AG09309 (cell line): ENCODE results near the gene ITGB1BP2.
"Not testable (repeated sequence)": the region's sequence is repeated elsewhere in the genome, so short reads cannot be mapped to it uniquely, and the experiment has no call there.

Experiments used
- DNase-seq: peaks from one replicate; pipeline ENCODE4 v3.0.0-alpha.2; 2010; ENCODE audit warnings: low read depth
- H3K4me3 ChIP-seq: 2 replicates; pipeline ENCODE4 v1.5.1; 2011; ENCODE audit warnings: mild to moderate bottlenecking, low read depth, low read length, moderate library complexity; ENCODE audit not compliant: control insufficient read depth
- TF ChIP-seq, protein P1 (sequence below): IDR thresholded peaks from 2 replicates; pipeline ENCODE4 v1.5.1; 2011; ENCODE audit warnings: mild to moderate bottlenecking, low read depth, low read length, inconsistent platforms; ENCODE audit not compliant: insufficient read depth, control insufficient read depth; ENCODE audit errors: missing control alignments

The ITGB1BP2 gene

DNA sequence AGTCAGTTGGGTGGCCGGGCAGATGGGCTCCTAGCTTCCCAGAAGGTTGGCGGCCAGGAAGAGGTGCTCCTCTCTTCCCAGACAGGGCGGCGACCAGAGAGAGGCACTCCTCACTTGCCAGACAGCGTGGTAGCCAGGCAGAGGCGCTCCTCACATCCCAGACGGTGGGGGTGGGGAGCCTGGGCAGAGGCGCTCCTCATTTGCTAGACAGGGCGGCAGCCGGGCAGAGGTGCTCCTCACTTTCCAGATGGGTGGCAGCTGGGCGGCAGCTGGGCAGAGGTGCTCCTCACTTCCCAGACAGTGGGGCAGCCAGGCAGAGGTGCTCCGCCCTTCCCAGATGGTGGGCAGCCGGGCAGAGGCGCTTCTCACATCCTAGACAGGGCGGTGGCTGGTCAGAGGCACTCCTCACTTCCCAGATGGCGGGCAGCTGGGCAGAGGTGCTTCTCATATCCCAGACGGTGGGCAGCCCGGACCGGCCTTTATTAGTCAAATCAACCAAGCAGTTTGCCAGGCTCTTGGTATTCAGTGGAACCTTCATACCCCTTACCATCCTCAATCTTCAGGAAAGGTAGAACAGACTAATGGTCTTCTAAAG is 31.7 kb upstream of the ITGB1BP2 start:
- no peak for DNase-seq
- H3K4me3 ChIP-seq = no peak overlapping the region
- TF ChIP-seq, protein P1, sequence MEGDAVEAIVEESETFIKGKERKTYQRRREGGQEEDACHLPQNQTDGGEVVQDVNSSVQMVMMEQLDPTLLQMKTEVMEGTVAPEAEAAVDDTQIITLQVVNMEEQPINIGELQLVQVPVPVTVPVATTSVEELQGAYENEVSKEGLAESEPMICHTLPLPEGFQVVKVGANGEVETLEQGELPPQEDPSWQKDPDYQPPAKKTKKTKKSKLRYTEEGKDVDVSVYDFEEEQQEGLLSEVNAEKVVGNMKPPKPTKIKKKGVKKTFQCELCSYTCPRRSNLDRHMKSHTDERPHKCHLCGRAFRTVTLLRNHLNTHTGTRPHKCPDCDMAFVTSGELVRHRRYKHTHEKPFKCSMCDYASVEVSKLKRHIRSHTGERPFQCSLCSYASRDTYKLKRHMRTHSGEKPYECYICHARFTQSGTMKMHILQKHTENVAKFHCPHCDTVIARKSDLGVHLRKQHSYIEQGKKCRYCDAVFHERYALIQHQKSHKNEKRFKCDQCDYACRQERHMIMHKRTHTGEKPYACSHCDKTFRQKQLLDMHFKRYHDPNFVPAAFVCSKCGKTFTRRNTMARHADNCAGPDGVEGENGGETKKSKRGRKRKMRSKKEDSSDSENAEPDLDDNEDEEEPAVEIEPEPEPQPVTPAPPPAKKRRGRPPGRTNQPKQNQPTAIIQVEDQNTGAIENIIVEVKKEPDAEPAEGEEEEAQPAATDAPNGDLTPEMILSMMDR = no peak

DNA sequence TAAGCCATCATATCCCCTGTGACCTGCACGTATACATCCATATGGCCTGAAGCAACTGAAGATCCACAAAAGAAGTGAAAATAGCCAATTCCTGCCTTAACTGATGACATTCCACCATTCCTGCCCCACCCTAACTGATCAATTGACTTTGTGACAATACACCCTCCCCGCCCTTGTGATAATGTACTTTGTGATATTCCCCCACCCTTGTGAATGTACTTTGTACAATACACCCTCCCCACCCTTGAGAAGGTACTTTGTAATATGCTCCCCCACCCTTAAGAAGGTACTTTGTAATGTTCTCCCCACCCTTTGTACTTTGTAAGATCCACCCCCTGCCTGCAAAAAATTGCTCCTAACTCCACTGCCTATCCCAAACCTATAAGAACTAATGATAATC is 29.2 kb upstream of the ITGB1BP2 start:
- not testable (repeated sequence) for H3K4me3 ChIP-seq, DNase-seq

DNA sequence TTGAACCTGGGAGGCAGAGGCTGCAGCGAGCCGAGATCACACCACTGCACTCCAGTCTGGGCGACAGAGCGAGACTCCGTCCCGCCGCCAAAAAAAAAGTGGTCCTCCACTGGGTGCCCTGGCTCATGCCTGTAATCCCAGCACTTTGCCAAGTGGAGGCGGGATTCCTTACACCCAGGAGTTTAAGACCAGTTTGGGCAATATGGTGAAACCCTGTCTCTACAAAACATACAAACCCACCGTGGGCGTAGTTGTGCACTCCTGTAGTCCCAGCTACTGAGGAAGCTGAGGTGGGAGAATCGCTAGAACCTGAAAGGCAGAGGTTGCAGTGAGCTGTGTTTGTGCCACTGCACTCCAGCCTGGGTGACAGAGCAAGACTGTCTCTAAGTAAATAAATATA is 20.2 kb upstream of the ITGB1BP2 start:
- not testable (repeated sequence) for H3K4me3 ChIP-seq, DNase-seq

DNA sequence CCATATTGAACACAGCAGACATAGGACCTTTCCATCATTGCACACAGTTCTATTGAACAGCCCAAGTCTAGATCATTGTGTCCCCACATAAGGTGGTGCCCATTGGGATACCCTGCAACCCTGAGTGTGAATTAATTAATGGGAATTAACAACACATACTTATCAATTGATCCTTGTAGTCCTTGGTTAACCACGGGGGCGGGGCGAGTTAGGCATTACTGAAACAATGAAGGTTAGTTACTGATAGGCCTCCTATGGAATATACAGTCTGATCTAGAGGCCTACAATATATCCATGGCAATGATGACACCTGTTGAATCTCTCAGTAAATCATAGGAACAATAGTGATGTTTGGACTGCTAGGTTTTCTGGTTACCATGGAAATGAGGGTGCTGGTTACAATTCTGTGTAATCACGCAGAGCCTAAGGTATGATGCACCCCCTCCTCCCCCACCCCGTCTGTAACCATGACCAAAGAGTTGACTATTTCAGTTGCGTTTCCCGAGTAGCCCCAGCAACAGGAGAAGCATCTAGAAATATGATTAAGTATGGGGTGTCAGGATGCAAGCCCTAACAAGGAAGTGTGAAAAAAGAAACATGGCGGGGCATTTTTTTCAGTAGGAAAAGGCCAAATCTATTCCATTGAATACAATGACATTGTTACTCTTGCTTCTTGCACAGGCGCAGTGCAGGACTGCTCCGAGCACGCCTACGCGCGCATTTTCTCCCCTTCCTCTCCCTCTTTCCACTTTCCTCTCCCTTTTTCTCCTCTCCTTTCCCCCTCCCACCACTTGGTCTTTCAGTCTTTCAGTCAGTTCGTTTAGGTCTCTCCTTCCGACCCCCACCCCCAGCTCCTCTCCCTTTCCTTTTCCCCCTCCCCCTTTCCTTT is 18.8 kb upstream of the ITGB1BP2 start:
- no peak for DNase-seq
- peak overlapping the region; percentile 45 for H3K4me3 ChIP-seq
- TF ChIP-seq, protein P1 = no peak

DNA sequence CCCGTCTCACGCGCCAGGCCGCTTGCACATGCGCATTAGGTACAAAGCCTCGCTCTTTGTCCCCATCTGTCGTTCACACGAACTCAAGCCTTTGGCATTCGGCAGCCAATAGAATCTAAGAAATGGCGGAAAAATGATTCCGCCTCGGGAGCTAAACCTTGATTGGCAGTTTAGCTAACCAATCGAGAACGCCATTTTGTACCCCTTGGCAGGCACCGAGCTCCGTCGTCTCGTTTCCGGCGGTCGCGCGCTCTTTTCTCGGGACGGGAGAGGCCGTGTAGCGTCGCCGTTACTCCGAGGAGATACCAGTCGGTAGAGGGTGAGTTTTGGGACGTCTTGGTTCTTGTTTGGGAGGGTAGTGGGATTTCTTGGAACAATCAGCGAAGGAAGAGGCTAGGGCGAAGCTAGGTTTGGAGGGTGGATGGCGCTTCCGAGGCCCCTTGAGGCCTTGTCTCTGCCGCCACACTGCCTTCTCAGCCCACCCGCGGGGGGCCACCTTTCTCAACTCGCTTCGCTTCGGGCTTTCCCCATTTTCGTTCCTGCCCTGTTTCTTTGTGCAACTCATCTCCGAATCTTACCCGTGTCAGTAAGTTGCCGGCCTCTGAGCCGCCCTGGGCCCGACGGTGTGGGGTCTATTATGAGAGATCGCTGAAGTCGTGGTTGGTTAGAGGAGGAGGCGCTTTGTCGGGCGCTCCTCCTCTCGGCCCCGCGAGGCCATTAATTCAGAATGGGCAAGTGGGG is 18.0 kb upstream of the ITGB1BP2 start, which contains the start of gene NONO:
NONO (plus strand) TSS at position 233 of the 741 bp plus-strand sequence. CDS start 7,003 bp downstream, outside the sequence.
- TF ChIP-seq, protein P1 = no peak
- DNase-seq = peak; percentile 97
- H3K4me3 ChIP-seq = peak within 1 kb of the TSS; percentile 67

DNA sequence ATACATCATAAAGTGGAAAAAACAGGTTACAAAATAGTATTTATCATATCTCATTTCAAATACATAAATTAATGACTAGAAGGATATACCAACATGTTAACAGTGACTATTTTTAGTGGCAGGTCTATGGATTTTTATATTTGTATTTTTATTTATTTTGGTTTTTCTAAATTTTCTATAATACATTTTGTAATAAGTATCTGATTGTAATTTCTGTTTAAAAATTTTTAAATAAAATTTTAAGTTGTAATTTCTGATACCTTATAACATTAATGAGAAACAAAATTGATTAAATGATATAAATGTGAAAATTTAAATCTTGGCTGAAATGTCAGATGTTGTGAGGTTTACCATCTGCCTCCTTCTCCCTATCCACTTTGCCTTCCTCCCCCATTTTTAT is 15.6 kb upstream of the ITGB1BP2 start:
- TF ChIP-seq, protein P1 = no peak
- no peak for DNase-seq
- H3K4me3 ChIP-seq = no peak overlapping the region

DNA sequence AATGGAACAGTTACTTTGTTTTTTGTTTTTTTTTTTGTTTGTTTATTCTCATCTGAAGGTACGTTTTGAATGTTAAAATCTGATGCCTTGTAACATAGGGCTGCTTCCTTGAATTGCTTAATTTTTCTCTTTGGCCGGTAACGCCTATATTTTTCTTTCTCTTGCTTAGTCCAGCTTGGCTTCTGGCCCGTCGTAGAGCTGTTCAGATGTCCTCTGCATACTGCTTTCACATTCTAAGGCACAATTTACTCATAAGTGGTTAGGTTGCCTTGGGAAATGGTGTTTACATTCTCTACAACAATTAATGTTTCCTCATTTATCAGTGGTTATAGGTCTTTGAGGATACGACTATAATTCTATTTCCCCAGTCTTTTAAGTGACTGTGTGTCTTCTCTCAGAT is 10.2 kb upstream of the ITGB1BP2 start:
- no peak overlapping the region for H3K4me3 ChIP-seq
- TF ChIP-seq, protein P1 = no peak
- no peak for DNase-seq
